Hematopoietic multipotent progenitor cell treated with erythropoietin and hydrocortisone succinate and interleukin-3 and kit ligand, for 17 days (in vitro differentiated cells): ENCODE data around the gene PRPH.
"Not testable (repeated sequence)": the region's sequence is repeated elsewhere in the genome, so short reads cannot be mapped to it uniquely, and the experiment has no call there.

ENCODE experiments used
- DNase-seq: peaks from one replicate; pipeline ENCODE4 v3.0.0-alpha.2; 2015; ENCODE audit warnings: low spot score

Gene PRPH

GRCh38 chr12:49333778-49334177 is 38.8 kb downstream of the PRPH start:
- DNase-seq, result not testable (repeated sequence)

GRCh38 chr12:49334226-49334625 is 39.3 kb downstream of the PRPH start:
- no peak for DNase-seq

GRCh38 chr12:49334681-49335080 is 39.7 kb downstream of the PRPH start:
- no peak for DNase-seq

DNA sequence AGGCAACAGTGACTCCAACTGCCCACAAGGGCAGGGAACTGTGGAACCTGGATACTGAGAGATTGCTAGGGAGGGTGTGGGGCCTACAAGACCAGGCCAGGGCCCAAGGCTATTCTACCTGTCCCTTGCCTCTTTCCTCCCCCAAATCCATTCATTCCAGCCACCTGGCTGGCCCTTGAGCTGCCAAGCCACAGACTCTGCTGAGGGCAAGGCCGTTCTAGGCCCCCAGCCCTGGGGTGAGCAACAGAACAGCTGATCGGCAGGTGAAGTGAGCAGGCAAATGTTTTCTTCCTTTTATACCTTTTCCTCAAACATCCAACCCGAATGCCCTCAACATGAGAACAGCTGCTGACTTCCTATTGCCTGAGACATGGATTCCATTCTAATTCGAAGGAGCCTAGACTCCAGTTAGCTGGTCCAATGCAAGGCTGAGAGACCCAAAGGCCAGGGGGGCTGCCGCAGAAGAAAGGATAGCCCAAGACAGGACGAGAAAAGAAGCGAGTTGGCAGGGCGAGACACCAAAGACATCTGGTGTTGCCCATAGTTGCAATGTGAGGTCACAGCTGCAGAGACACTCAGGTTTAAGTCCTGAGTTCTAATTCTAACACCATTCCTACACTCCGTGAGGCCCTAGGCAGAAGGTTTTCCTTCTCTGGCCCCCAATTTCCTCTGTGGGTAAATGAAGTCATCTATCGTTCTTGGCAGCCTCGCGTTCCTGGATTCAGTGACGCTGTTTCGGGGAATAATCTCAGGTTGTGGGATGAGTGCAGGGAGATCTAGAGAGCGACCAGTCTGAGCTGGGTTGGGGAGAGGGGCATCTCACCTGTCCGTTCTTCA is 40.4 kb downstream of the PRPH start:
- DNase-seq, result no peak

DNA sequence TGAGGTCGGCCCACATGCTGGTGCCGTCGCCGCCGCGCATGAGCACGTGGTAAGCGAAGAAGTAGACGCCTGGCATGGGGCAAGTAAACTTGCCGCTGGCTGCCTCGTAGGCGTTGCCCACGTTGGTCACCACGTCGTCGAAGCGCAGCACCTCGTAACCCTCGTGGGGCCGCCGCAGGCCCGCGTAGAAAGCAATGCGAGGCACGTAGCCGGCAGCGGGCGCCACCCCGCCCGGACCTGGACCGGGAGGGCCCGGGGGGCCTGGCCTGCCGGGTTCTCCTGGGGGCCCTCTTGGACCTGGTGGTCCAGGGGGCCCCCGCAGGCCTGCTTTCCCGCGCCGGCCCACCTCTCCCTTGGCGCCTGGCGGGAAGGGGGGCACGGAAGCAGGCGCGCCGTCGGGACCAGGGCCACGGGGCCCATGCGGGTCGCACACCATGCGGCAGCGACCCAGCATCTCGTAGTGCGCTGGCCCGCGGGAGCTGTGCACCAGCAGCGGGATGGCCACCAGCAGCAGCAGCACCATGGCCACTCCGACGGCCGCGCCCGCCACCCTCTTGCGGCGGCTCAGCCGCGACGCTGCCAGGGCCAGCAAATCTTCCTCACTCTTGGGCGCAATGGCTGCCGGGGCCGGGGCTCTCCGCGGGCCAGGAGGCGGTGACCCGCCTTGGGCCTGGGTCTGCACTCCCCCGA is 41.2 kb downstream of the PRPH start:
- no peak for DNase-seq

DNA sequence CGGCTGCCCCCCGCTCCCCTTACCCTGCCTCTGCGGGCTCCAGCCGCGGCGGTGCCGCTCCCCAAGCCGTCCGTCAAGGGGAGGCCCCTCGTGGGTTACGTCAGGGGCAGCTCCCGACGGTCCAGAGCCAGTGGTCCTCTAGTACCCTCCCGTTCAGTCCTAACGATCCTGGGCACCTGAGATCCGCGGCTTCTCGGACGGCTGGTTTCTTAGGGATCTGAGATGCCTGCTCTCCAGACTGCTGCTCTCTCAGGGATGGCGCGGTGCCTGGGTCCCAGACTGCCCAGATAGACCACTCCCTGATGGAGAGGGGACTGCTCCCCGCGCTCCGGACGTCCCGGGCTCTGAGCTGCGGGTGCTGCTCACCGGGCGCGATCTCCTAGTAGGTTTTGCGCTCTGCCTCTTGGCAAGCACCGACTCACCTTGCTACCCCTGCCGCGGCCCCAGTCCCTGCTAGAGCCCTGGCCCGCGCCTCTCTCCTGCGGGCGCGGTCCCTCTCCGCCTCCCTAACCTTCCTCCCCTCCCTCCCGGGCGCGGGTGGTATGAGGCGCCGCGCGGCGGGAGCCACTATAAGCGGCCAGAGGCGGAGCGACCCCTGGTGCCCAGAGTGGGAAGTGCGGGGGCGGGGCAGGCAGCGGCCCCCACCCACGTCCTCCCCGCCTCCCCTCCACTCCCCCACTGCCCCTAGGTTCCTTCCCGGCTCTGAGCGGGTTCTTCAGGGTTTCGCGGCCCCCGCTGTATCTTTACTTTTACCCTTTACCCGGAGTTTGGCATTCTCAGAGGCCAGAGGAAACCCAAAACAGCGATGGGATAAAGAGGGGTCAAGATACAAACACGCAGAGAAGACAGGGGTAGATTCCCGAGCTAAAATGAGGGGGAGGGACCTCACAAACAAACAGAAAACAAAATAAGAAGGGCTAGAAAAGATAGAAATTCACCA is 42.0 kb downstream of the PRPH start, which contains the start of gene C1QL4:
C1QL4 (minus strand) TSS at position 544 of the 940 bp plus-strand sequence. CDS start 711 bp downstream, outside the sequence.
- DNase-seq, result peak; percentile 63

GRCh38 chr12:49338830-49339463 is 44.0 kb downstream of the PRPH start:
- DNase-seq, result no peak

- DNase-seq, result no peak
Measured at GRCh38 chr12:49339464-49339861, 44.5 kb downstream of the PRPH start.

GRCh38 chr12:49340095-49340870 is 45.3 kb downstream of the PRPH start:
- no peak for DNase-seq

- DNase-seq, result no peak
Measured at GRCh38 chr12:49340971-49341776, 46.2 kb downstream of the PRPH start.

GRCh38 chr12:49341777-49342065 is 46.8 kb downstream of the PRPH start:
- no peak for DNase-seq

- peak; percentile 76 for DNase-seq
Measured at GRCh38 chr12:49342066-49342913, 47.3 kb downstream of the PRPH start.

GRCh38 chr12:49342914-49343731 is 48.2 kb downstream of the PRPH start:
- DNase-seq, result no peak

- no peak for DNase-seq
Measured at GRCh38 chr12:49344486-49345050, 49.6 kb downstream of the PRPH start.

GRCh38 chr12:49345051-49345824 is 50.3 kb downstream of the PRPH start:
- no peak for DNase-seq

DNA sequence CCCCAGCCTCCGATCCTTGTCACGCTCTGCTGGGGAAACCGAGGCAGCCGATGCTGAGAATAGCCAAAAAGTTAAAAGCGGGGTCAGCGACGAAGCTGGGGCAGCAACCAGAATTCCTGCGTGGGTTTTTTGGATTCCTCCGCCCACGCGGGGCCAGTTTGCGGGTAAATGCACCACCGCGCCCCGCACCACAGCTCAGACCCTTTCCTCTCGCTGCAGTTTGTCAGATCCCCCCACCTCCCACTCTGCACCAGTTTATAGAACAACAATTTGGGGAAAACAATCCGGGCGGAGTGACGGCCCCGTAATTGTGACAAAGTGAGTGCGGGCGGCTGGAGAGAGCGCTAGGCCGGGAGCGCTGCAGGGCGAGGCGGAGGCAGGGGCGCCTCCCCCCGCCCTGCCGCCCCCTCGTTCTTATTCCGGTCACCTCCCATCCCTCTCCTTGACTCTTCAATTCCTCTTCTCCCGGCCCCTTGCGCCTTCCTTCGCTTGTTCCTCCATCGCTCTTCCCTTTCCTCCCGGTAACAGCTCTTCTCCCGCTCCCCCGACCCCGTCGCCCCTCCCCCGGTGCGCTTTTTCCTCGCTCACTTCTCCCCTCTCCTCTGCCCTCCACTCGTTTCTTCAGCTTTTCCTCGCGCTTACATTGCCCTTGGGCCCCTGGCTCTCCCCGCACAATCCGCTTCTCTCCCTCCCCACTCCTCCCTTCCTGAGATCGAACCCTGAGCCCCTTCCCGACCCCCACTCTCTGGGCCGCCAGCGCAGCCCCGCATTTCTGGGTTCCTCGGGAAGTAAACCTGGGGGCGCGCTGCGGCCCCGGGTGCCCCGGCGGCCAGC is 51.1 kb downstream of the PRPH start:
- DNase-seq, result no peak
